ENCODE results near the gene CCDC97.

DNA sequence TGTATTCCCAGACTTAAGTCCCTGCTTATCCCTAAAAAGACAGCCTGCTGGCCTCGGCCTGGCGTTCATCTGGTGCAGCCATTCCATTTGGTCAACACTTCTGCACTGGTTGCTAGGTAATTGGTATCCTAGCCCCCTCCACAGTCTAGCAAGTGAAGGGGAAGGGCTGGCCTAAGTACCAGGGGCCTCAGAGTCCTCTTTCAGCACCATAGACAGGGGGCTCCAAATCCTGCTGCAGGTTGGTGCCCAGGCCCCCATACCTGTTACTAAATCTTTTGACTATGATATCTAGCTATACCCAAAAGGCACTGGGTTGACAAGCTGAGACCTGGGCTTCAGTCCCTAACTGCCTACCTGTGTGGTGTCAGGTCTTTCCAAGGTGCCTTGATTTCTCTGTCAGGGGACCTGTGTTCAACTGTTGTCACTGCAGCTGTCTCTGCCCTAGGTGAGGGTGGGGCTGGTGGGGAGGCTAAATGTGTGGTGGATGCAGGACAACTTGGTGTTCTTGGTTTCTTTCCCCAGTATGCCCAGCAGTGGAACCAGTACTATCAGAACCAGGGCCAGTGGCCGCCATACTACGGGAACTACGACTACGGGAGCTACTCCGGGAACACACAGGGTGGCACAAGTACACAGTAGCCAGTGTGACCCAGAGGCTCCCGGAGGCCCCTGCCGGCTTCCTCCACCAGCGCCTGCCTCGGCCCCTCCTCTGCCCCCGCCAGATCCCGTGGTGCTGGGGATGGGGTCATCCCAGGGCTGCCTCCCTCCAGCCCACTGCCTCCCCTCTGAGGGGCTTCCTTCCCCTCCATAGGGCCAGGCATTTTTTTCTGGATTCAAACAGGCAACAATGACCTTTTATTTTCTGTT, 3.8 kb upstream of the CCDC97 start:
- no peak for TF ChIP-seq EZH2 (optimal IDR thresholded peaks at IDR 0.05; ENCODE audit: low read depth, low read length)
- TF ChIP-seq, protein P1, sequence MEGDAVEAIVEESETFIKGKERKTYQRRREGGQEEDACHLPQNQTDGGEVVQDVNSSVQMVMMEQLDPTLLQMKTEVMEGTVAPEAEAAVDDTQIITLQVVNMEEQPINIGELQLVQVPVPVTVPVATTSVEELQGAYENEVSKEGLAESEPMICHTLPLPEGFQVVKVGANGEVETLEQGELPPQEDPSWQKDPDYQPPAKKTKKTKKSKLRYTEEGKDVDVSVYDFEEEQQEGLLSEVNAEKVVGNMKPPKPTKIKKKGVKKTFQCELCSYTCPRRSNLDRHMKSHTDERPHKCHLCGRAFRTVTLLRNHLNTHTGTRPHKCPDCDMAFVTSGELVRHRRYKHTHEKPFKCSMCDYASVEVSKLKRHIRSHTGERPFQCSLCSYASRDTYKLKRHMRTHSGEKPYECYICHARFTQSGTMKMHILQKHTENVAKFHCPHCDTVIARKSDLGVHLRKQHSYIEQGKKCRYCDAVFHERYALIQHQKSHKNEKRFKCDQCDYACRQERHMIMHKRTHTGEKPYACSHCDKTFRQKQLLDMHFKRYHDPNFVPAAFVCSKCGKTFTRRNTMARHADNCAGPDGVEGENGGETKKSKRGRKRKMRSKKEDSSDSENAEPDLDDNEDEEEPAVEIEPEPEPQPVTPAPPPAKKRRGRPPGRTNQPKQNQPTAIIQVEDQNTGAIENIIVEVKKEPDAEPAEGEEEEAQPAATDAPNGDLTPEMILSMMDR (IDR thresholded peaks at IDR 0.05; ENCODE audit: low read length), result no peak
